Activated T-helper 1 cell treated with anti-CD3 and anti-CD28 coated beads, Interleukin-2, amount 50 U/mL, for 16 hours (primary cell): Measurements from ENCODE around the gene ADCY2.
"Not testable (repeated sequence)": the region's sequence is repeated elsewhere in the genome, so short reads cannot be mapped to it uniquely, and the experiment has no call there.

Source experiments
- DNase-seq, 2 donors: peaks; one replicate each; pipeline ENCODE4 v3.0.0-alpha.2; 2020; ENCODE audit warnings: low read depth in 1 of 2, low spot score in 1 of 2

The ADCY2 gene

GRCh38 chr5:7395432-7395946 lies 449 bp upstream of the ADCY2 start:
- DNase-seq: no peak

GRCh38 chr5:7396713-7397454 lies 946 bp downstream of the ADCY2 start:
- DNase-seq: no peak

DNA sequence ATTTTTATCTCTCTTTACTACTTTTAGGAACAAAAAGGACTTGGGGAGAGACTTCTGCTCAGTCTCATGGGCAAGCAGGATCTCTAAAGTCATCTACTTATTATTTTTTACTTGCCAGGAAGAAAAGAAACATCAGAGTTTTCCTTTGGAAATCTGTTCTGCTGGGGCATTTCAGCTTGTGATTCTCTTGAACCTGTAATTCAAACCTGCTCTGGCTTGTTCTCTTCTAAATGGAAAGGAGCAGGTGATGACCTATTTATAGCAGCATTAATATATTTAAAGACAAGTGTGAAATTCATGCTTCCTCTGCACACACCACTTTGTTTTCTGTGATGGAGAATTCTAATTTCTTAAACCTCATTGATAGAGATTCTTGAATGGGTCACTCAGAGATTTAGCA lies 2.0 kb downstream of the ADCY2 start:
- DNase-seq: no peak

DNA sequence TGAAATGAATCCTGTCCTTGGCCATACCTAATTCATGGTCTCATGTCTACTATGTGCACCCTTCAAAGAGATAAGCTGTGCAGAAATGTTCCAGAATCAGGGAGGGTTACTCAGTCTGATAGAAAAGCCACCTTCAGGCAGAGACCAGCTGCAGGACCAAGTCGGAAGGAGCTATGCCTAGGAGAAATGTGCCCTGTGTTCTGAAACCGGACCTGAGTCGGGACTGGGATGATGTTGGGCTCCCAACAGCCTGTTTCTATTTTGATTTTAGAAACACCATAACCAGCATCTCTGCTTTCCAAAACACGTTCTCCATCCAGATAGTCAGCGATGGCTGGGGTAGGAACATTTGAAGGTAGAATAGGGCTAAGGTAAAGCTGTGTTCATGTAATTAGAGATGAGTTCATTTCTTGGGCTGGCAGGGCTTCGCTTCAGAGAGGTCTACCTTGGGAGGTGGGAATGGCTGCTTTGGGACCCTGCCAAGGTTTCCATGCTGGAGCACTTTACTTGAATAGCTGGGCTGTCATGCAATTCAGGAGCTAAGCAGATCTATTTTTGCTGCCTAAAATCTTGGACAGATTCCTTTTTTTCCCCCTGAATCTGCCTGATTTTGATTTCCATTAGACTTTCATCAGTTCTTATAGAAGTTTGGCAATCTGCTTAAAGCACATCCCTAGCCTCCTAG lies 2.8 kb downstream of the ADCY2 start:
- DNase-seq: no peak

DNA sequence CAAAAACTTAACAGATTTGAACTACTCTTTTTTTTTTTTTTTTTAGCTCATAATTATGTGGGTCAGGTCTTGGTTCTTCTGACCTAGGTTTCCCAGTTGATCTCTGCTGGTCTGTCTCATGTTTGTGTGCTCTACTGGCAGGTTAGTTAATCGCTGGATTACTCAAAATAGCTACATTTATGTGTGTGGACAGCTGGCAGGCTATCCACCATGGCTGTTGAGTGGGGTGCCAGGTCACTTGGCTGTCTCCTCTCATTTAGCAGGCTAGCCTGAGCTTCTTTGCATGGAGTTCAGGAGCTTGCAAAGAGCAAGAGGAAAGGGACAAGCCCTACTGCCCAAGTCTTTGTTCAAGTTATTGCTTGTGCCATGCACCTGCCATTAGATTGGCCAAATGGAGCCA lies 9.3 kb downstream of the ADCY2 start:
- DNase-seq: no peak

DNA sequence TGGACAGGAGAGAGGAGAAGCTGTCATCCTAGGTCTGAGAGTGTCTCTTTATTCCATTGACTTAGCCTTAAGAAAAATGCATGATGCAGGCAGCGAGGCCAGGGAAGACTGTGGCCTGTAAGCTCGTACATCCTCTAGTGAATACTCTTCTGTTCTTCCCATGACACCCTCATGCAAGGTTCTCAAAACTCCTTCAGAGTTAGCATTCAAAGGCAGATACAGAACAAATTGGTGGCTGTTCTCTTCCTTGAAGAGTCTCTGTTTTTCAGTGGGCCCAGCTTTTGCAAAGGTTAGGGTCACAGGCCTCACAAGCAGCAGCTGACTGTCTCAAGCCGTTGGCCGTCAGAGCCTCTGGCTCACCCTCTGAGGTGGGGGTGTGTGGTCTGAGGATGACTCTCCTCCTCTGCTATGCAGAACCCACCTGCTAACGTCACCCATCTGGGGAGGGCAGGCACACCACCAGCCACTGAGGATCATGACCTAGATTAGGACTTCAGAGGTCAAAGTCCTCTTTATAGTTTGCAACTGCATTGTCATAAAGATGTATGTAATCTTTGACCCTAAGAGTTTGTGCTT lies 15.1 kb downstream of the ADCY2 start:
- no peak for DNase-seq

DNA sequence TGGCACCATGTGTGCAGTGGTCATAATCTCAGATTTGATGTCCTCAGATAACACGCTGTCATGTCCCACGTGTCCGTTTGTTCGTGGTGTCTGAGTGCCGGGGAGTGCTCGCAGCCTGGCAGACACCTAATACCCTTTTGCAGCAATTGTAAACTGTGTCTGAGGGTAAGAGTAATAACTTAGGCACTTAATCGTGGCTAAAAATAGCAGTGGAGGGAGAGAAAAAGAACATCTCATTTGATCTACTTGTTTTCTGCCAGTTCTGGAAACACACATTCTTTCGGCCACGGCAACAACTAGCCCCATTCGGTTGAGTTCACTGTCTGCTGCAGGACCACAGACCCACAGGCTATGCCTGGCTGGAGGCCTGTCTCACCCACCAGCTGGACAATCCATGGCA lies 16.5 kb downstream of the ADCY2 start:
- DNase-seq: no peak

DNA sequence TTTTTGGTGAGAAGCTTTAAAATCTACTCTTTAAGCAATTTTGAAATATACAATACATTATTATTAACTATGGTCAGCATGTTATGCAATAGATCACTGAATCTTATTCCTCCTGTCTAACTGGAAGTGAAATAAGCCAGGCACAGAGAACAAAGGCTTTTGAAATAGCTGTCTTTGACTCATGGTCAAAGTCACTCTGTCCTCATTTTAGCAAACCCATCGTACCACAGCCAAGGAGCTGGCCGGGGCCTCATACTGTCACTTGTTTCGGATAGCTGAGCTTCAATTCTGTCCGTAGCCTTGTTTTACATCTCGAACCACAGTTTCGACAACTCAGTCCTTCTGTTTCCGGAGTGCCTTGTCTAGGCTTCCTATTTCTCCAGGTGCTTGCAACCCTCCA lies 19.2 kb downstream of the ADCY2 start:
- no peak for DNase-seq

GRCh38 chr5:7415587-7416535 lies 19.9 kb downstream of the ADCY2 start:
- DNase-seq: no peak

GRCh38 chr5:7418276-7418675 lies 22.3 kb downstream of the ADCY2 start:
- no peak for DNase-seq

DNA sequence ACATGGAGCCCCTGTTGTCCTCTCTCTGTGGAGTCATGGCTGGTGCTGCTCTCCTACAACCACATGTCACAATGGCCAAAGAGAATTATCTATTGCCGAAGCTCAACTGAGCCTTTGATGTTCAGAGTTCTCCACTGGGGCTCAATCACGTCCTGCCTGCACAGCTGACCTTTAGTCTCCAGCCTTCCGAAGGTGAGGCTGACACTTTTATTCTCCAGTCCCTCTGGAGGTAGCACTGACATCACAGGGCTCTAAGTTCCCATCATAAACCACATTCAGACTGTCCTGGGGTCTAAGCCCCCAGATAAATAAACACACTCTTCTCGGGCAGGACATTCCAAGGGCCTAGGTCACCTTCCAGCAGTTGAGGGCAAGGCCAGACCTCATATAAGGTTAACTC lies 23.4 kb downstream of the ADCY2 start:
- DNase-seq: no peak

GRCh38 chr5:7419846-7420245 lies 23.9 kb downstream of the ADCY2 start:
- DNase-seq: no peak

GRCh38 chr5:7420510-7421280 lies 24.8 kb downstream of the ADCY2 start:
- DNase-seq: no peak

DNA sequence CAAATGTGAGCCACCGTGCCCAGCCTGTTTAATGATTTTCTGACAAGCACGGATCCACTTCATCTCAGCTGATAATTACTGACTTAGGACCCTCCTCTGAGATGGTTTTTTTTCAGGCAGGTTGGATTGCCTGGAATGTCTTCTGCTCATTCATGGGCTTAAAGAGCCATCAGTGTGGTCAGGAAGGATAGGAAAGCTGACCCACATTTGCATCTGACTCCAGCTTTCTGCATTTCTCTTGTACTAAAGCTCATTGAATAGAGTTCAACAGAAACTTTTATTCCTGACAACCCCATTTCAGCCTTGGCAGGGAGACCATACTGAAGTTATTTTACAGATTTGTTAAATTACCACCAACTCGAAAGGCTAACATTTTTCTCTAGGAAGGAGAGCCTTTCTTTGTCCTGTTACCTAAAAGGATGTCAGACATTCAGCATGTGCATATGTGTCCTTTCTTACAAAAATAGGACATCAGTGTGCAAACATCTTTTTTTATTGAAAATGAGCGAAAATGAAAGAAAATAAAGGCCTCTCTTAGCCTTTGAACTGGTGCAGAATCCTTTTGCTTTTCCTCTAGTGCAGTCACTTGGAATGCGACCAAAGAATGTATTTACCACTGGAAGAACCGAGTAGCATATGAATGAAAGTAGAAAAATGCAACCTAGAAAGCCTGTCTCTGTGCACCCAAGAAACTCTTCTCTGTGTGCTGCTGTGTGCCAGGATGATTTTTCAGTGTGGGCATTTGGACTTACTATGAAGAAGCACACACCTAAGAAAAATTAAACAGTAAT lies 26.6 kb downstream of the ADCY2 start:
- no peak for DNase-seq

GRCh38 chr5:7423231-7423630 lies 27.3 kb downstream of the ADCY2 start:
- not testable (repeated sequence) for DNase-seq

- DNase-seq: no peak
These were observed 29.9 kb downstream of the ADCY2 start for GRCh38 chr5:7425830-7426229.

GRCh38 chr5:7426284-7426683 lies 30.3 kb downstream of the ADCY2 start:
- DNase-seq: no peak

- no peak for DNase-seq
These were observed 39.0 kb downstream of the ADCY2 start for GRCh38 chr5:7434914-7435313.

GRCh38 chr5:7435503-7435902 lies 39.6 kb downstream of the ADCY2 start:
- DNase-seq: no peak

- DNase-seq: no peak
These were observed 40.6 kb downstream of the ADCY2 start for GRCh38 chr5:7436521-7436920.
